Keratinocyte (primary cell): ENCODE results near the gene GGNBP2.

ENCODE experiments used
- EZH2 ChIP-seq: IDR thresholded peaks from one replicate; pipeline ENCODE4 v1.6.1; 2012; ENCODE audit warnings: inconsistent platforms, mild to moderate bottlenecking, low read length, moderate library complexity
- TF ChIP-seq, protein P1 (sequence below), 3 experiments: IDR thresholded peaks in 1 of 3; conservative IDR thresholded peaks in 1 of 3; optimal IDR thresholded peaks in 1 of 3; 2 replicates in 2 of 3; 3 replicates in 1 of 3; pipeline versions ENCODE3 to v1.5.1; 2011; ENCODE audit warnings: low read length in 3 of 3, mild to moderate bottlenecking in 3 of 3, moderate library complexity in 2 of 3, control low read depth in 1 of 3, inconsistent platforms in 1 of 3; ENCODE audit not compliant: insufficient read depth in 2 of 3; ENCODE audit errors: extremely low read depth in 1 of 3

DNA sequence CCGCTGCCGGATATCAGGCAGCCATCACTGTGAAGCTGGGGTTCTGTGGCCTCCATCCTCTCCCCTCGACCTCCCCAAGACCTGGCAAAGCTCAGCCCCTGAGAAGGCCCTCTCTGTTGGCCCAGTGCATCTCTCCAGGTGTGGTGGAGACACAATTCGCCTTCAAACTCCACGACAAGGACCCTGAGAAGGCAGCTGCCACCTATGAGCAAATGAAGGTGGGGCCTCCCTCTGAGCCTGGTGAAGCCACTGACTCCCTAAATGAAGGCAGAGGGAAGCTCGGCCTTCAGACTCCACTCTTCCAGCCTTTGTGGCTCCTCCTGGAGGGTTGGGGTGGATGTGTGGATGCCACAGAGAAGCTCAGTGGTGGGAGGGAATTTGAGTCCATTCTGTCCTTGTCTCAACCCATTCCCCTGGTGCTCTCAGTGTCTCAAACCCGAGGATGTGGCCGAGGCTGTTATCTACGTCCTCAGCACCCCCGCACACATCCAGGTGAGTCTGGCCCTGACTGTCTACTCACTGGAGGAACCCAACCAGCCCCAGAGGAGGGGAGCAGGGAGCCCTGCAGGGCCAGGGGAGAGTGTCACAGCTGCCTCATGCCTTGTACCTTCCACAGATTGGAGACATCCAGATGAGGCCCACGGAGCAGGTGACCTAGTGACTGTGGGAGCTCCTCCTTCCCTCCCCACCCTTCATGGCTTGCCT lies 55.0 kb downstream of the GGNBP2 start:
- TF ChIP-seq, protein P1, sequence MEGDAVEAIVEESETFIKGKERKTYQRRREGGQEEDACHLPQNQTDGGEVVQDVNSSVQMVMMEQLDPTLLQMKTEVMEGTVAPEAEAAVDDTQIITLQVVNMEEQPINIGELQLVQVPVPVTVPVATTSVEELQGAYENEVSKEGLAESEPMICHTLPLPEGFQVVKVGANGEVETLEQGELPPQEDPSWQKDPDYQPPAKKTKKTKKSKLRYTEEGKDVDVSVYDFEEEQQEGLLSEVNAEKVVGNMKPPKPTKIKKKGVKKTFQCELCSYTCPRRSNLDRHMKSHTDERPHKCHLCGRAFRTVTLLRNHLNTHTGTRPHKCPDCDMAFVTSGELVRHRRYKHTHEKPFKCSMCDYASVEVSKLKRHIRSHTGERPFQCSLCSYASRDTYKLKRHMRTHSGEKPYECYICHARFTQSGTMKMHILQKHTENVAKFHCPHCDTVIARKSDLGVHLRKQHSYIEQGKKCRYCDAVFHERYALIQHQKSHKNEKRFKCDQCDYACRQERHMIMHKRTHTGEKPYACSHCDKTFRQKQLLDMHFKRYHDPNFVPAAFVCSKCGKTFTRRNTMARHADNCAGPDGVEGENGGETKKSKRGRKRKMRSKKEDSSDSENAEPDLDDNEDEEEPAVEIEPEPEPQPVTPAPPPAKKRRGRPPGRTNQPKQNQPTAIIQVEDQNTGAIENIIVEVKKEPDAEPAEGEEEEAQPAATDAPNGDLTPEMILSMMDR (optimal IDR thresholded peaks at IDR 0.05 in 1 of 3, IDR thresholded peaks at IDR 0.05 in 1 of 3, conservative IDR thresholded peaks at IDR 0.05 in 1 of 3; ENCODE audit: extremely low read depth in 1 of 3, insufficient read depth in 2 of 3, low read length in 3 of 3), result no peak
- no peak for TF ChIP-seq EZH2
